WI38 (cell line): Measurements from ENCODE around the gene HNRNPD.
"Not testable (repeated sequence)": the region's sequence is repeated elsewhere in the genome, so short reads cannot be mapped to it uniquely, and the experiment has no call there.

Source experiments
- H3K4me3 ChIP-seq: 2 replicates; pipeline ENCODE4 v1.5.1; 2011; ENCODE audit warnings: low read depth, mild to moderate bottlenecking, control low read depth, low read length
- CTCF ChIP-seq: IDR thresholded peaks from 2 replicates; pipeline ENCODE4 v1.5.1; 2012; ENCODE audit warnings: low read depth, mild to moderate bottlenecking, control low read depth, low read length

HNRNPD gene

GRCh38 chr4:82358847-82359246 is 14.9 kb downstream of the HNRNPD start:
- no peak for TF ChIP-seq CTCF
- no peak overlapping the region for H3K4me3 ChIP-seq

- TF ChIP-seq CTCF = no peak
- no peak overlapping the region for H3K4me3 ChIP-seq
These were observed 16.2 kb downstream of the HNRNPD start for GRCh38 chr4:82357640-82358039.

- no peak overlapping the region for H3K4me3 ChIP-seq
These were observed 19.0 kb downstream of the HNRNPD start for GRCh38 chr4:82354788-82355187.

GRCh38 chr4:82352825-82353366 is 20.9 kb downstream of the HNRNPD start:
- H3K4me3 ChIP-seq = no peak overlapping the region
- TF ChIP-seq CTCF = no peak

More at GRCh38 chr4:82354788-82355187, 19.0 kb downstream of the HNRNPD start:
- no peak for TF ChIP-seq CTCF

GRCh38 chr4:82352118-82352824 is 21.5 kb downstream of the HNRNPD start:
- H3K4me3 ChIP-seq = no peak overlapping the region
- no peak for TF ChIP-seq CTCF

- TF ChIP-seq CTCF = no peak
- no peak overlapping the region for H3K4me3 ChIP-seq
These were observed 27.7 kb downstream of the HNRNPD start for GRCh38 chr4:82346126-82346525.

GRCh38 chr4:82335043-82335442 is 38.7 kb downstream of the HNRNPD start:
- no peak for TF ChIP-seq CTCF
- no peak overlapping the region for H3K4me3 ChIP-seq

- H3K4me3 ChIP-seq = not testable (repeated sequence)
These were observed 40.1 kb downstream of the HNRNPD start for GRCh38 chr4:82333641-82334040.
